H1 (cell line): ENCODE data around the gene PECR. TPM values are rescaled to one million over a fixed set of nuclear protein-coding genes. Genes with fewer than 3 reads are reported as not detected.
"Not testable (repeated sequence)": the region's sequence is repeated elsewhere in the genome, so short reads cannot be mapped to it uniquely, and the experiment has no call there.

Source experiments
- CTCF ChIA-PET: fragments of 300-600 bp; sonication (Branson Sonifier 250); formaldehyde crosslinking; loops from one replicate; lab custom pipeline; 2021; ENCODE audit not compliant: partially characterized antibody; lab: Charles Lee
- POLR2A ChIA-PET: fragments of 300-600 bp; sonication (Branson Sonifier 250); formaldehyde crosslinking; loops from one replicate; lab custom pipeline; 2021; ENCODE audit warnings: inconsistent platforms; ENCODE audit not compliant: partially characterized antibody; lab: Charles Lee
- DNase-seq, 2 experiments: peaks; one replicate each; pipeline versions ENCODE4 v3.0.0 to v3.0.0-alpha.2; 2010 to 2022; ENCODE audit warnings: low spot score in 2 of 2, low read depth in 1 of 2, mixed read lengths in 1 of 2
- FAIRE-seq: peaks from 2 replicates; lab custom pipeline; 2011; peaks lifted over from hg19 to GRCh38; lab: Jason Lieb, UNC
- H2AFZ ChIP-seq: 2 replicates; pipeline ENCODE4 v1.8.1; 2012; ENCODE audit warnings: low read length, inconsistent platforms
- H2AK5ac ChIP-seq: 2 replicates; pipeline ENCODE4 v1.6.1; 2013; ENCODE audit warnings: low read depth, low read length
- H2BK120ac ChIP-seq: replicated peaks from 2 replicates; pipeline ENCODE3; 2013; ENCODE audit warnings: low read depth, low read length, inconsistent platforms
- H2BK12ac ChIP-seq: 2 replicates; pipeline ENCODE4 v1.6.1; 2013; ENCODE audit warnings: low read depth, low read length
- H2BK15ac ChIP-seq: 2 replicates; pipeline ENCODE4 v1.6.1; 2013; ENCODE audit warnings: low read length
- H2BK20ac ChIP-seq: 2 replicates; pipeline ENCODE4 v1.6.1; 2013; ENCODE audit warnings: low read length
- H2BK5ac ChIP-seq: 2 replicates; pipeline ENCODE4 v1.6.1; 2013; ENCODE audit warnings: low read depth, low read length
- H3K14ac ChIP-seq: 2 replicates; pipeline ENCODE4 v1.6.1; 2013; ENCODE audit warnings: inconsistent platforms; ENCODE audit not compliant: insufficient read length
- H3K18ac ChIP-seq: 2 replicates; pipeline ENCODE4 v1.6.1; 2013; ENCODE audit warnings: low read length; ENCODE audit errors: extremely low read depth
- H3K23ac ChIP-seq: 2 replicates; pipeline ENCODE4 v1.6.1; 2013; ENCODE audit warnings: inconsistent platforms; ENCODE audit not compliant: insufficient read length
- H3K23me2 ChIP-seq: 2 replicates; pipeline ENCODE4 v1.6.1; 2013; ENCODE audit warnings: low read depth, low read length
- H3K27ac ChIP-seq: 2 replicates; pipeline ENCODE4 v1.6.1; 2011; ENCODE audit warnings: low read depth, low read length, inconsistent platforms
- H3K27me3 ChIP-seq, 4 experiments: replicated peaks in 1 of 4; 1 replicate in 1 of 4; 2 replicates in 3 of 4; pipeline versions ENCODE4 v1.6.1 to v1.8.1; 2011 to 2013; ENCODE audit warnings: low read length in 3 of 4, mild to moderate bottlenecking in 3 of 4, inconsistent platforms in 2 of 4, mixed read lengths in 2 of 4, moderate library complexity in 1 of 4; ENCODE audit not compliant: control insufficient read depth in 3 of 4, insufficient read depth in 3 of 4; ENCODE audit errors: extremely low read depth in 1 of 4
- H3K36me3 ChIP-seq, 4 experiments: 2 replicates each; pipeline versions ENCODE4 v1.6.1 to v1.8.1; 2011 to 2013; ENCODE audit warnings: mild to moderate bottlenecking in 4 of 4, low read length in 3 of 4, moderate library complexity in 2 of 4, control low read depth in 1 of 4, inconsistent platforms in 1 of 4; ENCODE audit not compliant: insufficient read depth in 4 of 4, control insufficient read depth in 2 of 4
- H3K4ac ChIP-seq: replicated peaks from 2 replicates; pipeline ENCODE3; 2013; ENCODE audit warnings: low read length, low read depth, mixed read lengths, inconsistent platforms; ENCODE audit not compliant: insufficient read length
- H3K4me1 ChIP-seq, 4 experiments: replicated peaks in 1 of 4; 1 replicate in 1 of 4; 2 replicates in 3 of 4; pipeline versions ENCODE4 v1.6.1 to v1.8.1; 2011 to 2013; ENCODE audit warnings: low read length in 3 of 4, inconsistent platforms in 2 of 4, mixed read lengths in 1 of 4; ENCODE audit not compliant: insufficient read depth in 4 of 4, control insufficient read depth in 3 of 4
- H3K4me2 ChIP-seq, 2 experiments: 2 replicates each; pipeline versions ENCODE4 v1.6.1 to v1.8.1; 2011 to 2013; ENCODE audit warnings: low read depth in 2 of 2, low read length in 2 of 2, control low read depth in 1 of 2, inconsistent platforms in 1 of 2, mild to moderate bottlenecking in 1 of 2; ENCODE audit not compliant: insufficient read depth in 1 of 2
- H3K4me3 ChIP-seq, 4 experiments: fragments of 200-600, 300-600 bp in 1 of 4; sonication (generic), shearing (Covaris generic), sonication (Bioruptor Twin) in 1 of 4; 2 replicates each; pipeline versions ENCODE4 v1.5.1 to v1.8.1; 2011 to 2016; ENCODE audit warnings: low read length in 4 of 4, low read depth in 3 of 4, control low read depth in 2 of 4, inconsistent platforms in 2 of 4, mild to moderate bottlenecking in 2 of 4, mixed read lengths in 1 of 4, moderate library complexity in 1 of 4; ENCODE audit not compliant: insufficient read depth in 2 of 4; ENCODE audit errors: extremely low read depth in 1 of 4
- H3K56ac ChIP-seq: replicated peaks from 2 replicates; pipeline ENCODE3; 2013; ENCODE audit warnings: low read depth, mild to moderate bottlenecking, mixed read lengths, low read length, inconsistent platforms; ENCODE audit not compliant: insufficient read length
- H3K79me1 ChIP-seq: 2 replicates; pipeline ENCODE4 v1.6.1; 2013; ENCODE audit warnings: low read depth, low read length, control low read depth
- H3K79me2 ChIP-seq, 2 experiments: 2 replicates each; pipeline versions ENCODE4 v1.6.1 to v1.8.1; 2012 to 2013; ENCODE audit warnings: low read length in 2 of 2, mild to moderate bottlenecking in 2 of 2, inconsistent platforms in 1 of 2; ENCODE audit not compliant: insufficient read depth in 2 of 2, control insufficient read depth in 1 of 2
- H3K9ac ChIP-seq, 4 experiments: replicated peaks in 1 of 4; 1 replicate in 1 of 4; 2 replicates in 3 of 4; pipeline versions ENCODE4 v1.6.1 to v1.8.1; 2011 to 2013; ENCODE audit warnings: low read depth in 3 of 4, low read length in 3 of 4, control low read depth in 2 of 4, mild to moderate bottlenecking in 2 of 4, moderate library complexity in 2 of 4, inconsistent platforms in 1 of 4; ENCODE audit errors: extremely low read depth in 1 of 4
- H3K9me3 ChIP-seq, 2 experiments: 2 replicates each; pipeline versions ENCODE4 v1.6.1 to v1.8.1; 2012 to 2013; ENCODE audit warnings: mild to moderate bottlenecking in 2 of 2, moderate library complexity in 2 of 2, control low read depth in 1 of 2, inconsistent platforms in 1 of 2, low read depth in 1 of 2, low read length in 1 of 2, mixed read lengths in 1 of 2; ENCODE audit not compliant: insufficient read depth in 2 of 2
- H4K20me1 ChIP-seq, 2 experiments: replicated peaks in 1 of 2; 2 replicates each; pipeline versions ENCODE3 to v1.8.1; 2011 to 2013; ENCODE audit warnings: inconsistent platforms in 2 of 2, low read length in 2 of 2, mild to moderate bottlenecking in 1 of 2; ENCODE audit not compliant: insufficient read depth in 2 of 2, control insufficient read depth in 1 of 2
- H4K5ac ChIP-seq: 2 replicates; pipeline ENCODE4 v1.6.1; 2013; ENCODE audit warnings: low read length, low read depth, mixed read lengths, inconsistent platforms; ENCODE audit not compliant: insufficient read length
- H4K8ac ChIP-seq: 2 replicates; pipeline ENCODE4 v1.8.0; 2013; ENCODE audit warnings: mild to moderate bottlenecking, moderate library complexity, low read length, inconsistent platforms; ENCODE audit not compliant: insufficient read depth; ENCODE audit errors: extremely low read depth
- H4K91ac ChIP-seq: replicated peaks from 2 replicates; pipeline ENCODE3; 2013; ENCODE audit warnings: low read length, mixed read lengths, inconsistent platforms; ENCODE audit not compliant: insufficient read length
- WGBS, 2 experiments: shearing (Covaris generic) in 1 of 2; methylation state at CpG; one replicate each; pipeline versions ENCODE4 v1.1.6 to v1.1.7; 2013 to 2015; ENCODE audit warnings: low lambda C conversion rate in 2 of 2, mixed read lengths in 2 of 2, inconsistent platforms in 1 of 2, low coverage in 1 of 2, missing lambda C conversion rate in 1 of 2; ENCODE audit not compliant: insufficient replicate concordance in 2 of 2, insufficient coverage in 1 of 2, insufficient read length in 1 of 2; ENCODE audit errors: extremely low coverage in 1 of 2, missing lambda C conversion rate in 1 of 2; 5-methylcytosine and 5-hydroxymethylcytosine counted together
- polyA plus RNA-seq, 7 experiments: library from polyadenylated mRNA; depleted of rRNA in 3 of 7; stranded (reverse) in 5 of 7; unstranded in 2 of 7; fragments of >200 nt in 5 of 7; fragments of 200-250 nt in 2 of 7; gene quantifications; 1 replicate in 5 of 7; 2 replicates in 1 of 7; 4 replicates in 1 of 7; pipeline versions ENCODE4 v1.2.1 to v1.2.3, GENCODE V29; 2011 to 2013; ENCODE audit warnings: missing spikeins in 2 of 7, mixed read lengths in 2 of 7
- total RNA-seq: library from RNA; stranded (reverse); fragmentation: NEBNext Ultra II Directional; extraction: Animal tissue kit (Norgen Biotek cat#: 25700); gene quantifications from 2 replicates; pipeline ENCODE4 v1.2.1, GENCODE V29; 2021

The PECR gene
- total and polyA plus RNA-seq, 2 of the 8 experiments (the other 6 are each of a cell fraction or from before 2014, with no cell fraction given) = 15.9 to 19.2 TPM

DNA sequence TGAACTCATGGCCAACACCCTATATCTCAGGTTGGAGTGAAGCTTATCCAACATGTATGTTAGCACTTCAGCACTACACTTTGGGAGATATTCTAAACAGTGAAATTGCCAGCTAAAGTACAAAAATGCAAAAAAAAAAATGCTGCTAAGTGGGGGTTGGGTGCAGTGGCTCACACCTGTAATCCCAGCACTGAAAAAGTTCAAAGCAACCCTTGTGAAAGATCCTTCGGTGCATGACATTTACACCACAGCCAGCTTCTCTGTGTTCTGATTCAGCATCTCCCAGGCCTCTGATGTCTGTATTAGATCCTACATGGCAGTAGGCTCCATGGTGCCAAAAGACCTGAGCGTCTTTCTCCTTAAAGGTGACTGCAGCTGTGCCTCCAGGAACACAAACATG is 72.4 kb downstream of the PECR start:
- Histone ChIP-seq H3K79me2 (peaks cover 0 to 63% of the 10 kb centered on the region in 2 experiments; a peak in 3 of 4 replicates), H3K4me1 (peaks cover 2 to 10% (median 6%) of the 10 kb centered on the region in 4 experiments; a peak in 5 of 7 replicates)
- H4K91ac ChIP-seq, H2BK5ac ChIP-seq, H2AK5ac ChIP-seq, H4K5ac ChIP-seq, H3K27me3 ChIP-seq, H2BK15ac ChIP-seq, H3K27ac ChIP-seq, FAIRE-seq, H3K18ac ChIP-seq, H3K23me2 ChIP-seq, H4K20me1 ChIP-seq, H3K4me2 ChIP-seq, H2BK120ac ChIP-seq, H2BK12ac ChIP-seq, H3K56ac ChIP-seq, H3K36me3 ChIP-seq, H2BK20ac ChIP-seq, H3K23ac ChIP-seq, H3K79me1 ChIP-seq, H3K4me3 ChIP-seq, H2AFZ ChIP-seq, H3K9ac ChIP-seq, H3K4ac ChIP-seq, DNase-seq, H3K9me3 ChIP-seq, H3K14ac ChIP-seq, POLR2A ChIA-PET, H4K8ac ChIP-seq: not testable (repeated sequence)
- CTCF ChIA-PET = interaction anchor here (2.0 to 2.1 kb wide), 2 partner anchors 13 to 59 kb away, joined by 6 to 15 read pairs; no protein-coding TSS in a partner anchor
- 95% methylated on average over 2 of the region's 2 CpGs; no CpG with 5 or more reads in 1 of the 2 experiments for WGBS, 2 experiments
